ENCODE data around the gene SDC3.

The SDC3 gene

DNA sequence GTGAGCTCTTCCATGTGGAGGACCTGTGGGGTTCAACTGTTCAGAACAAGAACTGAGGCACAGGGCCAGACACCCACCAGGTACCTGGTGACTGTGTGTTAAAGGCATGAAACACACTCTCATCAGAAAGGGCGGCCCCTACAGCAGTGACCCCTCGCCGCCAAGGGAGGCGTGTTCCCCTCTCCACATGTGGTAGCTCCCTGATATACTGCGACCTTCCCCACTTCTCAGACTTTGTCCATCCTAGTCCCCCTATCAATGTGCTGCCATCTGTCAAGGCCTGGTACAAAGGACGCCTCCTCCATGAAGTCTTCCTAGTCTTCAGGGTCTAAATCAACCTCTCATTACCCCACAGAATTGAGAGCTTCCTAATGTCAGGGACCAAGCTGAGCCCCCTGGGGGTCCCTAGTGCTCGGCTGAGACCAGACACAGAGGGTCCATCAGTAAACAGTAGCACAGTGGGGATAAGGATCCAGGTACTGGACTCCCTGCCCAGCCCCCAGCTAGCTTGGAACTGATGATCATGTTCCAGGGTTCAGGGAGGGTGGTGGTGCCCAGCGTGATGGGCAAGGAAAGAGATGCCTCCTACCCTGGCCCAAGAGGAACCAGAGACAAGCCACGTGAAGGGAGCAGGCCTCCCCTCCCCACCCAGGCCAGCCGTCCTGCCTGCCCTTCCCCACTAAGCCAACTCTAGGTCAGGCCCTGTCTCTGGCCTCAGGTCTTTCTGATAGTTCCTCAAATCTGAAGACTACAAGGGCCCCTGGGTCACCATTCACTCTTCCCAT, 10.3 kb downstream of the SDC3 start:
- Histone ChIP-seq H3K9me3 (no peaks in the 10 kb centered on the region), H3K27me3 (peaks cover 90% of the 10 kb centered on the region), H3K4me3 (ENCODE audit: low read depth in 1 of 2, low read length in 1 of 2) (no peak overlapping the region), H3K36me3 (no peaks in the 10 kb centered on the region), H3K4me1 (ENCODE audit: control insufficient read depth in 1 of 2, insufficient read depth in 1 of 2, low read depth in 1 of 2, low read length in 1 of 2) (no peaks in the 10 kb centered on the region), H3K27ac (no peak overlapping the region)
- TF ChIP-seq, protein P1, sequence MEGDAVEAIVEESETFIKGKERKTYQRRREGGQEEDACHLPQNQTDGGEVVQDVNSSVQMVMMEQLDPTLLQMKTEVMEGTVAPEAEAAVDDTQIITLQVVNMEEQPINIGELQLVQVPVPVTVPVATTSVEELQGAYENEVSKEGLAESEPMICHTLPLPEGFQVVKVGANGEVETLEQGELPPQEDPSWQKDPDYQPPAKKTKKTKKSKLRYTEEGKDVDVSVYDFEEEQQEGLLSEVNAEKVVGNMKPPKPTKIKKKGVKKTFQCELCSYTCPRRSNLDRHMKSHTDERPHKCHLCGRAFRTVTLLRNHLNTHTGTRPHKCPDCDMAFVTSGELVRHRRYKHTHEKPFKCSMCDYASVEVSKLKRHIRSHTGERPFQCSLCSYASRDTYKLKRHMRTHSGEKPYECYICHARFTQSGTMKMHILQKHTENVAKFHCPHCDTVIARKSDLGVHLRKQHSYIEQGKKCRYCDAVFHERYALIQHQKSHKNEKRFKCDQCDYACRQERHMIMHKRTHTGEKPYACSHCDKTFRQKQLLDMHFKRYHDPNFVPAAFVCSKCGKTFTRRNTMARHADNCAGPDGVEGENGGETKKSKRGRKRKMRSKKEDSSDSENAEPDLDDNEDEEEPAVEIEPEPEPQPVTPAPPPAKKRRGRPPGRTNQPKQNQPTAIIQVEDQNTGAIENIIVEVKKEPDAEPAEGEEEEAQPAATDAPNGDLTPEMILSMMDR (IDR thresholded peaks at IDR 0.05): no peak

DNA sequence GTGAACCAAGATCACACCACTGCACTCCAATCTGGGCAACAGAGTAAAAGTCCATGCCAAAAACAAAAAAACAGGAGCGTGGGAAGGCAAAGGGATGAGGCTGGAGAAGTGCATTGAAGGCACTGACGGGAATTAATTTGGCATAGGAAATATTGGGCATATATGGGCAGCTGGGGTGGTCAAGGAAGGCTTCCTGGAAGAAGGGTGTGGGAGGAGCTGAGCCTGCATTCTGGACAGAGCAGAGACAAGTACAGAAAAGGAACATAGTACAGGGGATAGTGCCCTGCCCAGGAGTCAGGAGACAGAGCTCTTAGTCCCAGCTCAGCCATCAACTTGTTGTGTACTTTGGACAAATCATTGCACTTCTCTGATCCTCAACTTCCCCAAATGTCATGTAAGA, 11.7 kb downstream of the SDC3 start:
- peaks cover 90% of the 10 kb centered on the region for H3K27me3 ChIP-seq
- no peaks in the 10 kb centered on the region for H3K4me1 ChIP-seq (ENCODE audit: control insufficient read depth in 1 of 2, insufficient read depth in 1 of 2, low read depth in 1 of 2, low read length in 1 of 2)
- H3K4me3 ChIP-seq (ENCODE audit: low read depth in 1 of 2, low read length in 1 of 2): no peak overlapping the region
- TF ChIP-seq, protein P1 (IDR thresholded peaks at IDR 0.05): no peak
- H3K9me3 ChIP-seq: no peaks in the 10 kb centered on the region
- no peaks in the 10 kb centered on the region for H3K36me3 ChIP-seq
- H3K27ac ChIP-seq: no peak overlapping the region

GRCh38 chr1:30895944-30896660, 12.5 kb downstream of the SDC3 start:
- Histone ChIP-seq H3K36me3 (no peaks in the 10 kb centered on the region), H3K27me3 (peaks cover 89% of the 10 kb centered on the region), H3K9me3 (no peaks in the 10 kb centered on the region), H3K4me1 (ENCODE audit: control insufficient read depth in 1 of 2, insufficient read depth in 1 of 2, low read depth in 1 of 2, low read length in 1 of 2) (no peaks in the 10 kb centered on the region), H3K4me3 (ENCODE audit: low read depth in 1 of 2, low read length in 1 of 2) (no peak overlapping the region), H3K27ac (no peak overlapping the region)
- TF ChIP-seq, protein P1 (IDR thresholded peaks at IDR 0.05): no peak

- Histone ChIP-seq H3K27ac (no peak overlapping the region), H3K27me3 (peaks cover 89% of the 10 kb centered on the region), H3K4me1 (ENCODE audit: control insufficient read depth in 1 of 2, insufficient read depth in 1 of 2, low read depth in 1 of 2, low read length in 1 of 2) (no peaks in the 10 kb centered on the region), H3K9me3 (no peaks in the 10 kb centered on the region), H3K4me3 (ENCODE audit: low read depth in 1 of 2, low read length in 1 of 2) (no peak overlapping the region), H3K36me3 (no peaks in the 10 kb centered on the region)
- TF ChIP-seq, protein P1 (IDR thresholded peaks at IDR 0.05): no peak
These were observed 13.1 kb downstream of the SDC3 start for GRCh38 chr1:30895382-30895943.

DNA sequence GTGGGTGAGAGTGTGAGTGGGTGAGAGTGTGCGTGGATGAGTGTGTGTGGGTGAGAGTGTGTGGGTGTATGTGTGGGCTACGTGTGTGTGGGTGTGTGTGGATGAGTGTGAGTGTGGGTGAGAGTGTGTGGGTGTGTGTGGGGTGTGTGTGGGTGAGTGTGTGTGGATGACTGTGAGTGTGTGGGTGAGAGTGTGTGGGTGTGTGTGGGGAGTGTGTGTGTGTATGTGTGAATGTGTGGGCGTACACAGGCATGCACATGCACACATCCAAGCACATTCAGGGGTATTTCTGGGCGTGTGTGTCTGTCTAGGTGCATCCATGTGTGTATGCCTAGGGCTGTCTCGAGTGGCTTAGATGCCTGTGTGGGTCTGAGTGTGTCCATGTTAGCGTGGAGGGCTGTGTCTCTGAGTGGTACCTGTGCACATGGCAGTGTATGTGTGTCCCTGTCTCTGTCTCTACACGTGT, 14.0 kb downstream of the SDC3 start:
- Histone ChIP-seq H3K4me3 (ENCODE audit: low read depth in 1 of 2, low read length in 1 of 2) (no peak overlapping the region), H3K27me3 (peaks cover 86% of the 10 kb centered on the region), H3K27ac (no peak overlapping the region), H3K4me1 (ENCODE audit: control insufficient read depth in 1 of 2, insufficient read depth in 1 of 2, low read depth in 1 of 2, low read length in 1 of 2) (no peaks in the 10 kb centered on the region), H3K36me3 (no peaks in the 10 kb centered on the region), H3K9me3 (no peaks in the 10 kb centered on the region)
- TF ChIP-seq, protein P1 (IDR thresholded peaks at IDR 0.05): no peak
